Choroid plexus epithelial cell (primary cell): Measurements from ENCODE around the gene MAP7.

ENCODE experiments used
- DNase-seq: peaks from one replicate; pipeline ENCODE4 v3.0.0-alpha.2; 2010; ENCODE audit warnings: low read depth
- H3K4me3 ChIP-seq: 2 replicates; pipeline ENCODE4 v1.5.1; 2011; ENCODE audit warnings: low read depth, mild to moderate bottlenecking, control low read depth, low read length, moderate library complexity
- TF ChIP-seq, protein P1 (sequence below): conservative IDR thresholded peaks from 2 replicates; pipeline ENCODE4 v1.5.1; 2011; ENCODE audit warnings: low read depth, mild to moderate bottlenecking, control low read depth, inconsistent platforms, low read length, moderate library complexity

The MAP7 gene

GRCh38 chr6:136306466-136306865, 243.8 kb downstream of the MAP7 start:
- DNase-seq = no peak
- TF ChIP-seq, protein P1, sequence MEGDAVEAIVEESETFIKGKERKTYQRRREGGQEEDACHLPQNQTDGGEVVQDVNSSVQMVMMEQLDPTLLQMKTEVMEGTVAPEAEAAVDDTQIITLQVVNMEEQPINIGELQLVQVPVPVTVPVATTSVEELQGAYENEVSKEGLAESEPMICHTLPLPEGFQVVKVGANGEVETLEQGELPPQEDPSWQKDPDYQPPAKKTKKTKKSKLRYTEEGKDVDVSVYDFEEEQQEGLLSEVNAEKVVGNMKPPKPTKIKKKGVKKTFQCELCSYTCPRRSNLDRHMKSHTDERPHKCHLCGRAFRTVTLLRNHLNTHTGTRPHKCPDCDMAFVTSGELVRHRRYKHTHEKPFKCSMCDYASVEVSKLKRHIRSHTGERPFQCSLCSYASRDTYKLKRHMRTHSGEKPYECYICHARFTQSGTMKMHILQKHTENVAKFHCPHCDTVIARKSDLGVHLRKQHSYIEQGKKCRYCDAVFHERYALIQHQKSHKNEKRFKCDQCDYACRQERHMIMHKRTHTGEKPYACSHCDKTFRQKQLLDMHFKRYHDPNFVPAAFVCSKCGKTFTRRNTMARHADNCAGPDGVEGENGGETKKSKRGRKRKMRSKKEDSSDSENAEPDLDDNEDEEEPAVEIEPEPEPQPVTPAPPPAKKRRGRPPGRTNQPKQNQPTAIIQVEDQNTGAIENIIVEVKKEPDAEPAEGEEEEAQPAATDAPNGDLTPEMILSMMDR = no peak

GRCh38 chr6:136304410-136304809, 245.8 kb downstream of the MAP7 start:
- no peak overlapping the region for H3K4me3 ChIP-seq
- DNase-seq = no peak
- TF ChIP-seq, protein P1 = no peak

More at GRCh38 chr6:136306466-136306865, 243.8 kb downstream of the MAP7 start:
- H3K4me3 ChIP-seq = no peak overlapping the region

- H3K4me3 ChIP-seq = no peak overlapping the region
- DNase-seq = no peak
- TF ChIP-seq, protein P1 = no peak
These were observed 246.7 kb downstream of the MAP7 start for GRCh38 chr6:136303516-136303915.

GRCh38 chr6:136294621-136295020, 255.6 kb downstream of the MAP7 start:
- DNase-seq = no peak
- TF ChIP-seq, protein P1 = no peak
- no peak overlapping the region for H3K4me3 ChIP-seq
